M059J (cell line): ENCODE data around the gene NIT1. TPM values are rescaled to one million over a fixed set of nuclear protein-coding genes. Genes with fewer than 3 reads are reported as not detected.
"Not testable (repeated sequence)": the region's sequence is repeated elsewhere in the genome, so short reads cannot be mapped to it uniquely, and the experiment has no call there.

ENCODE experiments used
- DNase-seq: peaks from one replicate; pipeline ENCODE4 v3.0.0-alpha.2; 2012; ENCODE audit warnings: low read depth
- total RNA-seq: library from RNA; depleted of rRNA; stranded (reverse); fragments of >200 nt; shearing (Covaris generic); gene quantifications from 2 replicates; pipeline ENCODE4 v1.2.3, GENCODE V29; 2014

NIT1 gene
- total RNA-seq, 1 experiment from 2014 or later, result 31.5 TPM

GRCh38 chr1:161111527-161111926 lies 6.4 kb upstream of the NIT1 start:
- no peak for DNase-seq

- DNase-seq, result no peak
Measured at GRCh38 chr1:161113915-161114314, 4.0 kb upstream of the NIT1 start.

- DNase-seq, result no peak
Measured at GRCh38 chr1:161114556-161114955, 3.3 kb upstream of the NIT1 start.

- peak; percentile 93 for DNase-seq
Measured at GRCh38 chr1:161115132-161115711, 2.7 kb upstream of the NIT1 start.

- DNase-seq, result not testable (repeated sequence)
Measured at GRCh38 chr1:161115961-161116360, 1.9 kb upstream of the NIT1 start.

- DNase-seq, result peak; percentile 62
Measured at GRCh38 chr1:161119092-161119903, 1.4 kb downstream of the NIT1 start.

GRCh38 chr1:161121042-161121650 lies 3.2 kb downstream of the NIT1 start:
- DNase-seq, result no peak

GRCh38 chr1:161121834-161122233 lies 3.9 kb downstream of the NIT1 start:
- DNase-seq, result no peak

- DNase-seq, result no peak
Measured at GRCh38 chr1:161122967-161123366, 5.1 kb downstream of the NIT1 start.

- no peak for DNase-seq
Measured at GRCh38 chr1:161127649-161128048, 9.7 kb downstream of the NIT1 start.

- no peak for DNase-seq
Measured at GRCh38 chr1:161128591-161129420, 10.9 kb downstream of the NIT1 start.

- no peak for DNase-seq
Measured at GRCh38 chr1:161130266-161130665, 12.4 kb downstream of the NIT1 start.

- DNase-seq, result peak; percentile 37
Measured at GRCh38 chr1:161131523-161132409, 13.9 kb downstream of the NIT1 start.

- DNase-seq, result peak; percentile 97
Measured at GRCh38 chr1:161132410-161133219, 14.7 kb downstream of the NIT1 start, which contains the start of gene DEDD. TSS of gene DEDD (minus strand) at chr1:161132667. CDS start at chr1:161124462, 8,205 bp downstream.

GRCh38 chr1:161133220-161133740 lies 15.4 kb downstream of the NIT1 start:
- no peak for DNase-seq

- DNase-seq, result no peak
Measured at GRCh38 chr1:161137881-161138280, 20.0 kb downstream of the NIT1 start.

- DNase-seq, result no peak
Measured at GRCh38 chr1:161138431-161138830, 20.5 kb downstream of the NIT1 start.

- DNase-seq, result peak; percentile 50
Measured at GRCh38 chr1:161139766-161140165, 21.9 kb downstream of the NIT1 start.

- no peak for DNase-seq
Measured at GRCh38 chr1:161140755-161141400, 23.0 kb downstream of the NIT1 start.
